Measurements from ENCODE around the gene PTPN4.

DNA sequence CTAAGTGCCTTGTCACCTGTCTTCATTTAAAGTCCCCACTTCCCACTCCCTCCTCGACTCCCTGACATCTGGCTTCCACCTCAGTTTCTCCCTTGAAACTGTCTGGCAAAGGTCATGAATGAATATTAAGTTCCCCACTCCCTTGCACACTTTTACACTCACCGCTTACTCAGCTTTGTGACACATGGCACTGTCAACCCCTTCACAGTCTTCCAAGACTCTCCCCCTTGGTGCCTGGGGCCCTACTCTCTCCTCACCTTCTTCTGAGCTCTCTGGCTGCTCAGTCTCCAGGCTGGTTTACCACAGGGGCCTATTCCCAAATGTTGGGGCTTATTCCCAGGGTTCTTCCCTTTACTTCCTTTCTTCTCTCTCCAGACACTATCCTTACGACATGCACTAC lies 17.9 kb upstream of the PTPN4 start:
- TF ChIP-seq, protein P1, sequence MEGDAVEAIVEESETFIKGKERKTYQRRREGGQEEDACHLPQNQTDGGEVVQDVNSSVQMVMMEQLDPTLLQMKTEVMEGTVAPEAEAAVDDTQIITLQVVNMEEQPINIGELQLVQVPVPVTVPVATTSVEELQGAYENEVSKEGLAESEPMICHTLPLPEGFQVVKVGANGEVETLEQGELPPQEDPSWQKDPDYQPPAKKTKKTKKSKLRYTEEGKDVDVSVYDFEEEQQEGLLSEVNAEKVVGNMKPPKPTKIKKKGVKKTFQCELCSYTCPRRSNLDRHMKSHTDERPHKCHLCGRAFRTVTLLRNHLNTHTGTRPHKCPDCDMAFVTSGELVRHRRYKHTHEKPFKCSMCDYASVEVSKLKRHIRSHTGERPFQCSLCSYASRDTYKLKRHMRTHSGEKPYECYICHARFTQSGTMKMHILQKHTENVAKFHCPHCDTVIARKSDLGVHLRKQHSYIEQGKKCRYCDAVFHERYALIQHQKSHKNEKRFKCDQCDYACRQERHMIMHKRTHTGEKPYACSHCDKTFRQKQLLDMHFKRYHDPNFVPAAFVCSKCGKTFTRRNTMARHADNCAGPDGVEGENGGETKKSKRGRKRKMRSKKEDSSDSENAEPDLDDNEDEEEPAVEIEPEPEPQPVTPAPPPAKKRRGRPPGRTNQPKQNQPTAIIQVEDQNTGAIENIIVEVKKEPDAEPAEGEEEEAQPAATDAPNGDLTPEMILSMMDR (IDR thresholded peaks at IDR 0.05) = no peak
- no peak for TF ChIP-seq POLR2A (IDR thresholded peaks at IDR 0.05)

Measured in esophagus squamous epithelium (tissue), 4 donors.